T-helper 2 cell treated with Interferon-gamma antibody and Interleukin-4, amounts not matched to agents 5 μg/mL and 100 μg/mL, for 36 hours (primary cell): ENCODE data around the gene OGFR.
A peak's percentile ranks its signal among the peaks of the same experiment; 100 is the strongest.

Experiments used
- DNase-seq: peaks from one replicate; pipeline ENCODE4 v3.0.0; 2021; ENCODE audit warnings: low spot score
- H3K27ac Mint-ChIP-seq: one replicate; pipeline ENCODE4 v1.8.0; 2021; ENCODE audit warnings: mild to moderate bottlenecking, mixed read lengths
- H3K27me3 Mint-ChIP-seq: one replicate; pipeline ENCODE4 v1.8.0; 2021; ENCODE audit warnings: low read depth, mixed read lengths
- H3K36me3 Mint-ChIP-seq: one replicate; pipeline ENCODE4 v1.8.0; 2021; ENCODE audit warnings: low read depth, mixed read lengths
- H3K4me1 Mint-ChIP-seq: one replicate; pipeline ENCODE4 v1.8.0; 2021; ENCODE audit warnings: low read depth, mixed read lengths
- H3K4me3 Mint-ChIP-seq: one replicate; pipeline ENCODE4 v1.8.0; 2022; ENCODE audit warnings: mild to moderate bottlenecking, moderate library complexity, mixed read lengths
- H3K9me3 Mint-ChIP-seq: one replicate; pipeline ENCODE4 v1.8.0; 2021; ENCODE audit warnings: mixed read lengths

Gene OGFR

DNA sequence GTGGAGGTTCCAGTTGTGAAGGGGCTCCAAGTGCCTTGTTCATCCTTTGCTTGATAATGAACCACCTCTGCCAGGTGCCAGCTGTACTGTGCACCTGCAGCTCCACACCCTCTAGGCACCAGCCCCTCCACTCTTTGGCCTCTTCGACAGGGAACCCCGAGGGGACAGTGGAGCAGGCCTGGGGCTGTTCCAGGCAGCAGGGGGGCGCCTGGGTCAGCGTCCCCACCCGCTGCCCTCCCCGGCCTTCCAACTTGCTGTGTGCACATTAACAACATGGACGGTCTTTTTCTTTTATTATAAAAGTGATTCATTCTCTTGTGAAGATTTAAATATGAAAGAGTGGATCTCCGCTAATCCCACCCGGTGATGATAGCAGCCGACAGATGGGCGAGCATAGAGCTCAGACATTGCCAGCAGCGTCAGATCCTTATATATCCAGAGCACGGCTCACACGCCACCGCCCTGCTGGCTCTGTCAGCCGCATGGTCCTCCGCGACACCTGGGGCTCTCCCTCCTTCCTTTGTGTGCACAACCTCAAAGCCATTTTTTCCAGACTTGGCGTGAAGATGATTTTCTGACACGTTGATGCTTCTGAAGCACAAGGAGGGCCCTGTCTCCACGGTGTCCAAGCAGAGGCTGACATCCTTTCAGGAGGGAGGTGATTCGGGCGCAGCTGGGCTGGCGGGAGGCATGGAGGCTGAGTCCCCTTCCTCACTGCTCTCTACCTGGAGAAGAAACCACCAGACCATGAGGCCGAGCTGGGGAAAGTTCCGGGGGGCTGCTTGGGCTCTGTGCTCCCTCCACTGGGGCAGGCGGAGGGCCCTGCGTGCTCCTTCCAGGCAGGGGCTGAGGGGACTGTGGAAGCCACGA, 30.6 kb upstream of the OGFR start:
- DNase-seq = no peak
- Mint-ChIP-seq H3K36me3 (no peaks in the 10 kb centered on the region), H3K4me3 (no peak overlapping the region), H3K9me3 (no peaks in the 10 kb centered on the region), H3K27ac (no peak overlapping the region), H3K4me1 (peaks cover 38% of the 10 kb centered on the region), H3K27me3 (no peaks in the 10 kb centered on the region)

GRCh38 chr20:62774762-62775161, 29.9 kb upstream of the OGFR start:
- H3K4me3 Mint-ChIP-seq = peak overlapping the region; percentile 40
- no peaks in the 10 kb centered on the region for H3K36me3 Mint-ChIP-seq
- H3K27me3 Mint-ChIP-seq = no peaks in the 10 kb centered on the region
- no peaks in the 10 kb centered on the region for H3K9me3 Mint-ChIP-seq
- DNase-seq = no peak
- H3K4me1 Mint-ChIP-seq = peaks cover 38% of the 10 kb centered on the region
- peak overlapping the region; percentile 65 for H3K27ac Mint-ChIP-seq

DNA sequence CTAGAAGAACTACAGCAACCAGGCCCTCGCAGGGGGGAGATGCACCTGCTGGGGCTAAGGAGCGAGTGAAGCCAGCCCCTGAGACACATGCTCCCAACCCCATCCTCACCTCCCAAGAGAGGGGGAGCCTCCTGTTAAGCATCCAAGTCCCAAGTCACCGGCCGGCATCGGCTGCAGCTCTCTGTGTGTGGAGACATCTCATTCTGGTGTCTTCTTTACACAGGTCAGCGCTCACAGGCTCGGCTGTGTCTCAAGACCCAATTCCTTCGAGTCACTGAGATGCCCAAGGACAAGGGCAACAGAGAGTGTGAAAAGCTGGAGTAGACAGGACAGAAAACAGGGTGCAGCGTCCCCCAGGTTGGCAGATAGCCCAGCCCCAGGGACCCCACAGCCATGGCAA, 29.4 kb upstream of the OGFR start:
- DNase-seq = no peak
- peak overlapping the region; percentile 65 for H3K27ac Mint-ChIP-seq
- no peak overlapping the region for H3K4me3 Mint-ChIP-seq
- H3K36me3 Mint-ChIP-seq = no peaks in the 10 kb centered on the region
- no peaks in the 10 kb centered on the region for H3K9me3 Mint-ChIP-seq
- H3K27me3 Mint-ChIP-seq = no peaks in the 10 kb centered on the region
- peaks cover 38% of the 10 kb centered on the region for H3K4me1 Mint-ChIP-seq

DNA sequence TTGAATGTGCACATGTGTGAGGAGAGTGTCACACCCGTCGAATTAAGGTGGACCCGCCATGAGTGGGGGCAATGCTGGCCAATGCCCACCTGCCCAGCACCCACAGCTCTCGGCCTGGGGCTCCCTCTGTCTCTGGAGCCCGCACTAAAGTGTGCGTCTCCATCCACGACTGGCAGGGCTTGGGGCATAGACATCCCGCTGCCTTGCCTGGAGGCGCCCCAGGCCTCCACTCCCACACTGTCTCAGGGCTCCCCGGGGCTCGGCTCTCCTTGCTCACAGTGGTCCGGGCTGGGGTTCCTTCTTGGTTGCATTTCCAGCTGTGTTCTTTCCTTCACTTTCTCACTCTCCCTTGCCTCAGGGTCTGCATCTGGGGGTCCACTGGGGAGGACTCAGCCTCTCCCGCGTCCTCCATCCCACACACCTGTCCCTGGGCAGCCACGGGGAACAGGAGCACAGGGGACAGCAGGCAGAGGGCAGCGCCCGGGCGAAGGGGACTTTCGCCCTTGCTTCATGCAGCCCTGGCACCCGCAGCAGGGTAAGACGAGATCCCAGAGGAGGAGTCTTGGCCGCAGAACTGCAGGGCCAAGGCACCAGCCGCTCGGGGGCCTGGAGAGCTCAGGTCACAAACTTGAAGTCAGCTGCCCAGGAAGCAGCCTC, 28.5 kb upstream of the OGFR start:
- peak overlapping the region; percentile 78 for H3K4me3 Mint-ChIP-seq
- H3K27me3 Mint-ChIP-seq = no peaks in the 10 kb centered on the region
- DNase-seq = no peak
- no peaks in the 10 kb centered on the region for H3K36me3 Mint-ChIP-seq
- H3K4me1 Mint-ChIP-seq = peaks cover 40% of the 10 kb centered on the region
- H3K9me3 Mint-ChIP-seq = no peaks in the 10 kb centered on the region
- H3K27ac Mint-ChIP-seq = peak overlapping the region; percentile 86

DNA sequence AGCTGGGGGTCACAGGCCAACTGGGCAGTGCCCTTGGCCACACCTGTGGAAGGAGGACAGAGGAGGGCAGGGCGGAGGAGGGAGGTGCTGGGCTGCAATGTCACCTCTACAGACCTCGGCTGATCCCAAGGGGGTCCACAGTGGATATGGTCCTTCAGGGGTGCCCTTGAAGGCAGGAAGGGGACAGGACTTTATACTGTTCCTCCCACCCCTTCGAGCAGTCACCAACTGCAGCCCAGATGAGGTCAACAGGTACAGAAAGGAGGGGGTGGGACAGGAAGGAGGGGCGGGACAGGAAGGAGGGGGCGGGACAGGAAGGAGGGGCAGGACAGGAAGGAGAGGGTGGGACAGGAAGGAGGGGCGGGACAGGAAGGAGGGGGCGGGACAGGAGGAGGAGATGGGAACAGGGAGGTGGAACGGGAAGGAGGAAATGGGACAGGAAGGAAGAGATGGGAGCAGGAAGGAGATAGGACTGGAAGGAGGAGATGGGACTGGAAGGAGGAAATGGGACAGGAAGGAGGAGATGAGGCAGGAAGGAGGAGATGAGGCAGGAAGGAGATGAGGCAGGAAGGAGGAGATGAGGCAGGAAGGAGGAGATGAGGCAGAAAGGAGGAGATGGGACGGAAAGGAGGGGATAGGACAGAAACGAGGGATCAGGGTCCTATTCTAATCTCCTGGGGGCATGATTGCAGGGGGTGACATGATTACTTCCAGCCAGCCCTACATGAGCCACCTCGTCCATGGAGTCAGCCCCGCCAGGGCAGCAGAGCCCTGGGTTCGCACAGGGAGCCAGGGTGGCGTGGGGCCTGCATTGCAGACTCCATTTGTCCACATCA, 27.7 kb upstream of the OGFR start:
- Mint-ChIP-seq H3K4me3 (peak overlapping the region; percentile 78), H3K27ac (peak overlapping the region; percentile 86), H3K4me1 (peaks cover 40% of the 10 kb centered on the region), H3K9me3 (no peaks in the 10 kb centered on the region), H3K36me3 (no peaks in the 10 kb centered on the region), H3K27me3 (no peaks in the 10 kb centered on the region)
- peak; percentile 41 for DNase-seq

DNA sequence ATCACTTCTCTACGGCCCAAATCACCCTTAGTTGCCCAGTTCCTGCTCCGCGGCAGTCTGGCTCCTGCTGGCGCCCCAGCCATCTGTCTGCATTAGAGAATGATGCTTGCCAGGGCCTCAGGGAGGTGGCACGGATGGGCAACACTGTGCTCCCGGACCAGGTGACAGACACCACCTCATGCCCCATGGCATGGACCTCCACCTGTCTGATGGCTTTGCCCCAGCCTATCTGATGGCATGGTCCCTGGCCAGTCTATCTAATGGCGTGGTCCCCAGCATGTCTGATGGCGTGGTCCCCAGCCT, 27.2 kb upstream of the OGFR start:
- H3K36me3 Mint-ChIP-seq = no peaks in the 10 kb centered on the region
- no peaks in the 10 kb centered on the region for H3K9me3 Mint-ChIP-seq
- DNase-seq = no peak
- no peak overlapping the region for H3K4me3 Mint-ChIP-seq
- no peaks in the 10 kb centered on the region for H3K27me3 Mint-ChIP-seq
- H3K4me1 Mint-ChIP-seq = peaks cover 40% of the 10 kb centered on the region
- peak overlapping the region; percentile 86 for H3K27ac Mint-ChIP-seq

GRCh38 chr20:62778058-62778457, 26.6 kb upstream of the OGFR start:
- DNase-seq = no peak
- Mint-ChIP-seq H3K4me1 (peaks cover 39% of the 10 kb centered on the region), H3K9me3 (no peaks in the 10 kb centered on the region), H3K4me3 (no peak overlapping the region), H3K27me3 (no peaks in the 10 kb centered on the region), H3K36me3 (no peaks in the 10 kb centered on the region), H3K27ac (no peak overlapping the region)

DNA sequence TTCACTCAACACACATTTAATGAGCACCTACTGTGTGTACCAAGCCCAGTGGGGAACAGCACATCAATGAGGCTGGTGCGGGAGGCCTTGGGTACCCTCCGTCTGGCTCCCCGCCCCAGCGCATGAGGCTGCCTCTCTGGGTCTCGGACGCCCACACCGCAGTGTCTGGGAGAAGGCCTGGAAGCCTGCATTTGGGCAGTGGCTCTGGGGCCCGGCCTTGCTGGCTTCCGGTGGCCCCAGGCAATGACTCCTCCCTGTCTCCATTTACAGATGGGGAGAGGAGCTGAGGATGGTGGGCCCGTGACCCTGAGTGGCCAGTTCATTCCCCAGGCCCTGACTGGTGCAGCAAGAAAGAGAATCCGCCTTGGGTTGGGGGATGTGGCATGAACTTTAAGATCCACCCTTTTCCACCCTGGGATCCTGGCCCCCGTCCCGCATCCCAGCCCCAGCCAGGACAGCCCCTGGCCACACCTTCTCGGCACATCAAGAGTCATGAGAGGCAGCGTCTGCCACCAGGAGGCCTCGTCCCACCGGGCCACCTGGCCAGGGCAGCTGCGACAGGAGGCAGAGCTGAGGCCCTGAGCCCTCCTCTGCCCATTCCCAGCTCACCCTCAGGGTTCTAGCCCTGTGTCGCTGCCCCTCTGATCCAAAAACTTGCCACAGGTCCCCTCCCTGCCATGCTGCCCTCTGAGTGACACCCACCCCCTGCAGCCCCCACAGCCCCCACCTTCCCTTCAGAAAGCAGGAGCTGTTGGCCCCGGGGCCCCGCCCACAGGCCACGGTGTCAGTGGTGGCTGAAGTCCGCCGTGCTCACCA, 25.8 kb upstream of the OGFR start:
- Mint-ChIP-seq H3K9me3 (no peaks in the 10 kb centered on the region), H3K4me1 (peaks cover 37% of the 10 kb centered on the region), H3K27me3 (no peaks in the 10 kb centered on the region), H3K36me3 (no peaks in the 10 kb centered on the region), H3K4me3 (no peak overlapping the region), H3K27ac (no peak overlapping the region)
- no peak for DNase-seq

- Mint-ChIP-seq H3K27ac (no peak overlapping the region), H3K27me3 (no peaks in the 10 kb centered on the region), H3K4me3 (no peak overlapping the region), H3K4me1 (peaks cover 36% of the 10 kb centered on the region), H3K36me3 (no peaks in the 10 kb centered on the region), H3K9me3 (no peaks in the 10 kb centered on the region)
- DNase-seq = no peak
Observed at GRCh38 chr20:62779417-62779685, 25.3 kb upstream of the OGFR start.

- Mint-ChIP-seq H3K27me3 (no peaks in the 10 kb centered on the region), H3K27ac (no peak overlapping the region), H3K4me1 (peaks cover 30% of the 10 kb centered on the region), H3K36me3 (no peaks in the 10 kb centered on the region), H3K4me3 (no peak overlapping the region), H3K9me3 (no peaks in the 10 kb centered on the region)
- DNase-seq = no peak
Observed at GRCh38 chr20:62780204-62780603, 24.4 kb upstream of the OGFR start.

GRCh38 chr20:62780696-62781095, 23.9 kb upstream of the OGFR start:
- H3K27me3 Mint-ChIP-seq = no peaks in the 10 kb centered on the region
- DNase-seq = no peak
- H3K9me3 Mint-ChIP-seq = no peaks in the 10 kb centered on the region
- peaks cover 27% of the 10 kb centered on the region for H3K4me1 Mint-ChIP-seq
- H3K4me3 Mint-ChIP-seq = no peak overlapping the region
- H3K27ac Mint-ChIP-seq = no peak overlapping the region
- no peaks in the 10 kb centered on the region for H3K36me3 Mint-ChIP-seq

- H3K4me3 Mint-ChIP-seq = no peak overlapping the region
- no peaks in the 10 kb centered on the region for H3K36me3 Mint-ChIP-seq
- no peak for DNase-seq
- no peaks in the 10 kb centered on the region for H3K9me3 Mint-ChIP-seq
- peaks cover 15% of the 10 kb centered on the region for H3K4me1 Mint-ChIP-seq
- no peaks in the 10 kb centered on the region for H3K27me3 Mint-ChIP-seq
- H3K27ac Mint-ChIP-seq = no peak overlapping the region
Observed at GRCh38 chr20:62782149-62782892, 22.3 kb upstream of the OGFR start.

- Mint-ChIP-seq H3K4me1 (peaks cover 13% of the 10 kb centered on the region), H3K27ac (no peak overlapping the region), H3K27me3 (peaks cover 2% of the 10 kb centered on the region), H3K4me3 (no peak overlapping the region), H3K9me3 (no peaks in the 10 kb centered on the region), H3K36me3 (no peaks in the 10 kb centered on the region)
- no peak for DNase-seq
Observed at GRCh38 chr20:62782893-62783278, 21.7 kb upstream of the OGFR start.
